Measurements from ENCODE around the gene EHHADH.

Gene EHHADH

GRCh38 chr3:185153171-185153771 lies 100.6 kb downstream of the EHHADH start:
- TF ChIP-seq, protein P1, sequence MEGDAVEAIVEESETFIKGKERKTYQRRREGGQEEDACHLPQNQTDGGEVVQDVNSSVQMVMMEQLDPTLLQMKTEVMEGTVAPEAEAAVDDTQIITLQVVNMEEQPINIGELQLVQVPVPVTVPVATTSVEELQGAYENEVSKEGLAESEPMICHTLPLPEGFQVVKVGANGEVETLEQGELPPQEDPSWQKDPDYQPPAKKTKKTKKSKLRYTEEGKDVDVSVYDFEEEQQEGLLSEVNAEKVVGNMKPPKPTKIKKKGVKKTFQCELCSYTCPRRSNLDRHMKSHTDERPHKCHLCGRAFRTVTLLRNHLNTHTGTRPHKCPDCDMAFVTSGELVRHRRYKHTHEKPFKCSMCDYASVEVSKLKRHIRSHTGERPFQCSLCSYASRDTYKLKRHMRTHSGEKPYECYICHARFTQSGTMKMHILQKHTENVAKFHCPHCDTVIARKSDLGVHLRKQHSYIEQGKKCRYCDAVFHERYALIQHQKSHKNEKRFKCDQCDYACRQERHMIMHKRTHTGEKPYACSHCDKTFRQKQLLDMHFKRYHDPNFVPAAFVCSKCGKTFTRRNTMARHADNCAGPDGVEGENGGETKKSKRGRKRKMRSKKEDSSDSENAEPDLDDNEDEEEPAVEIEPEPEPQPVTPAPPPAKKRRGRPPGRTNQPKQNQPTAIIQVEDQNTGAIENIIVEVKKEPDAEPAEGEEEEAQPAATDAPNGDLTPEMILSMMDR (IDR thresholded peaks at IDR 0.05; ENCODE audit: extremely low read depth, insufficient read depth, missing control alignments), result no peak
- in situ Hi-C loops (cut with MboI; ENCODE audit: low pct_unique_long_range_greater_than_20kb, low sequenced_read_pairs, unreplicated experiment), result no loop called here
- peak; percentile 63 for DNase-seq (ENCODE audit: low spot score)

DNA sequence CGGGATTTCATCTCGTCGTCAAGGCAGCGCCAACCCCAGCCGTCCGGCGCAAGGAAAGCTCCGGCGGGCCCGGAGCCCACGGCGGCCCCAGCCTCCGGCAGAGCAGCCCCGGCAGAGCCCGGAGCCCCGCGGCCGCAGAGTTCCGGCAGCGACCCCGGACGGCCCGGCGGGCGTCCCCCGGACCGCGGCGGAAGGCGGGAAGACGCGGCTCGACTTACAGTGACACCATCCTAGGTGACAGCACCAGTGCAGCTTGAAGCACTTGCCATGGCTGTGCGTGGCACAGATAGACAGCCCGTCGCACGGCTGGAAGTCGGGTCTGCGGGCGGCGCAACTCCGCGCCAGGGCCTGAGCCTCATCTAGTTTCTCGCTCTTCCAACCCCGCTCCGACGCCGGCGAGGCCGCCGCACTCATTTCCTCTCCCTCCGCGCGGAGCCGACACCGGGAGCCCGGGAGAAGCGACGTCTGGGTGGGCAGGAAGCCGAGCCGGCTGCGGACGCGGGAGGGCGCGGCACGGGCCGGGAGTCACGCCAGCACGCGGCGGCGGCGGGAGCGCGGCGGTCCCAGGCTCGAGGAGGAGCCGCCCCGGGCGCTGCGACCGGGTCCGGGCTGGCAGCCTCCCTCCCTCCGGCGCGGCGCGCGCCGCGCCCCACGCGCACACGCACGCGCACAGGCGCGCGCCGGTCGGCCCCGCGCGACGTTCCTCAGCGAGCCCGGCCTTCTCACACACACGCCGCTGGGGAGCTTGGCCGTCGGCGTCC lies 101.3 kb downstream of the EHHADH start, which contains the start of gene C3orf70:
Gene C3orf70 (minus strand): TSS at position 651 of the 761 bp plus-strand sequence. CDS start 237 bp downstream, at position 414.
- in situ Hi-C loops (cut with MboI; ENCODE audit: low pct_unique_long_range_greater_than_20kb, low sequenced_read_pairs, unreplicated experiment), result no loop called here
- DNase-seq (ENCODE audit: low spot score), result peak; percentile 66
- TF ChIP-seq, protein P1 (IDR thresholded peaks at IDR 0.05; ENCODE audit: extremely low read depth, insufficient read depth, missing control alignments), result no peak

- in situ Hi-C loops (cut with MboI; ENCODE audit: low pct_unique_long_range_greater_than_20kb, low sequenced_read_pairs, unreplicated experiment), result no loop called here
These were observed 101.9 kb downstream of the EHHADH start for GRCh38 chr3:185151964-185152409.

GRCh38 chr3:185151101-185151963 lies 102.5 kb downstream of the EHHADH start:
- DNase-seq (ENCODE audit: low spot score), result no peak

More at GRCh38 chr3:185151964-185152409, 101.9 kb downstream of the EHHADH start:
- no peak for DNase-seq (ENCODE audit: low spot score)
- TF ChIP-seq, protein P1 (IDR thresholded peaks at IDR 0.05; ENCODE audit: extremely low read depth, insufficient read depth, missing control alignments), result no peak

GRCh38 chr3:185150561-185150960 lies 103.3 kb downstream of the EHHADH start:
- no peak for DNase-seq (ENCODE audit: low spot score)
- TF ChIP-seq, protein P1 (IDR thresholded peaks at IDR 0.05; ENCODE audit: extremely low read depth, insufficient read depth, missing control alignments), result no peak
- in situ Hi-C loops (cut with MboI; ENCODE audit: low pct_unique_long_range_greater_than_20kb, low sequenced_read_pairs, unreplicated experiment), result no loop called here

More at GRCh38 chr3:185151101-185151963, 102.5 kb downstream of the EHHADH start:
- TF ChIP-seq, protein P1 (IDR thresholded peaks at IDR 0.05; ENCODE audit: extremely low read depth, insufficient read depth, missing control alignments), result no peak
- in situ Hi-C loops (cut with MboI; ENCODE audit: low pct_unique_long_range_greater_than_20kb, low sequenced_read_pairs, unreplicated experiment), result no loop called here

DNA sequence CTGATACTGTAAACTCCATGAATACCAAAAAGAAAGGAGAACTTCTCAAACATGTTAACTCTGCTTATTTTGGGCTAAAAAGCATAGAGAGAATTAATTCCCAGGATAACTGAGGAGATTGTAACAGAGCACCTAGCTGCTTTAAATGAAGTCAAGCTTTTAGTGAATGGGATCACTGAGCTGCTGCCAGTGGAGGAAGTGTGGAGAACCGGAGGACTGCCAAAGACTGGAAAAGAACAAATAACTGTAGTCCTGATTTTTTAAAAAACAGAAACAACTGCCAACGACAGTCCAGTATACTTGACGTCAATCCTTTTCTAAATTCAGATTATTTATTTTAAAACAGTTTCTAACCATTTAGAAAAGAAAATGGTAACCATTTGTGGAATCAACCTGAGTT lies 104.3 kb downstream of the EHHADH start:
- TF ChIP-seq, protein P1 (IDR thresholded peaks at IDR 0.05; ENCODE audit: extremely low read depth, insufficient read depth, missing control alignments), result no peak
- DNase-seq (ENCODE audit: low spot score), result no peak
- in situ Hi-C loops (cut with MboI; ENCODE audit: low pct_unique_long_range_greater_than_20kb, low sequenced_read_pairs, unreplicated experiment), result no loop called here

Data from GM13977 (cell line).